Measurements from ENCODE around the gene TCF23. TPM values are rescaled to one million over a fixed set of nuclear protein-coding genes. Genes with fewer than 3 reads are reported as not detected.

TCF23 gene
- total RNA-seq, 1 donor from 2014 or later = 1.2 TPM

DNA sequence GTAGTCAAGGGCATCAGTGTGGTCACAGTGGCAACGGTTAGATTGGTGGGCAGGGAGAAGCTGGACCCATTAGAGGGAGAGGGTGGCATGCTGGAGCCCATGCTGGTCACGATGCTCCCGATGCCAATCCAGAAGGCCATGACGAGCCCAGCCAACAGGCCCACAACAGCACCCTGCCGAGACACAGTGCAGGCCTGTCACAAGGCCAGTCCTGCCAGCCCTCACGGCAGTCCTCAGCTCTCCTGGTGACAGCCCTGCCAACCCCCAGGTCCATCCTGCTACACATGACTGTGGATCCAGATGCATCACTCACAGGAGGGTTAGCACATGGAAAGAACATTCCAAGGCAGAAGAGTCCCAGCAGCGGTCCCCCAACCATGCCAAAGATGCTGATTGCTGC, 52.9 kb downstream of the TCF23 start:
- Histone ChIP-seq H3K27ac (no peak overlapping the region), H3K4me3 (no peak overlapping the region), H3K36me3 (peaks cover 64% of the 10 kb centered on the region), H3K27me3 (ENCODE audit: low read depth) (no peaks in the 10 kb centered on the region), H3K4me1 (no peaks in the 10 kb centered on the region), H3K9me3 (no peaks in the 10 kb centered on the region)
- DNase-seq (no peak), ATAC-seq (no peak)
- intact Hi-C loops (cut with DNase I) = no loop called here
- TF ChIP-seq CTCF (IDR thresholded peaks at IDR 0.05) = no peak

DNA sequence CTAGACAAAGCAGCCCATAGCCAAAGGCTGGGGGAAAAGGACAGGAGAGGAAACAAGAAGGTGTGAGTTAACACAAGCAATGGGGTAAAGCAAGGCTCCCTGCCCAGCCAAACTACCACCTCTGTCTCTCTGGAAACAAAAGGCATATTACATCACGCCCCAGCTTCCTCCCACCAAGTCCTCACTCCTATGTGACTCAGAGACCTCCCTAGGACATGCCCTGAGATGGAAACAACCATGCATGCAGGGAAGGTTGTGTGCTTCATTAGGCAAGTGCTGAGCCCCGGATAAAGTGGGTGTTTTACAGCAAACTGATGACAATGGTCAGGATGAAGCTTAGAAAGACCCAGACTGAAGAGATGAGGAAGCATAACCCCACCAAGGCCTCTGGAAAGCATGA, 54.0 kb downstream of the TCF23 start:
- intact Hi-C loops (cut with DNase I) = no loop called here
- H3K27me3 ChIP-seq (ENCODE audit: low read depth) = no peaks in the 10 kb centered on the region
- TF ChIP-seq CTCF (IDR thresholded peaks at IDR 0.05) = no peak

DNA sequence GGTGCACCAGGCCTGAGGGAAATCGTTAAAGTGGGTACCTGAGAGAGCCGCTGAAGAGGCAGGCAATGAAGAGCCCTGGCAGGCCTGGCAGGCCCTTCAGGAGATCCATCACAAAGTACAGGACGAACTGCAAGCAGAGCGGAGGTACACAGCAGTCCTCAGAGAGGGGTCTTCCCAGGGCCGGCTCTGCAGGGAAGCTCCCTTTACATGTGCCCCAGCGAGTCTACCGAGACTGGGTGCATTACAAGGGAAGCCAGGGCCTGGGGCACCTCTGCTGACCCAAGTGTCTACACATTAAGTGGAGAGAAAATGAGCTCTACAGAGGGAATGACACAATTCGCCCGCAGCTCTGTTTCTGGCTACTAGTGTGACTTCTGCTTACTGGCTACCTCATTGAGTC, 54.9 kb downstream of the TCF23 start:
- no peaks in the 10 kb centered on the region for H3K4me1 ChIP-seq
- no peak overlapping the region for H3K4me3 ChIP-seq
- H3K27me3 ChIP-seq (ENCODE audit: low read depth) = no peaks in the 10 kb centered on the region
- H3K27ac ChIP-seq = no peak overlapping the region
- no peak for TF ChIP-seq CTCF (IDR thresholded peaks at IDR 0.05)
- intact Hi-C loops (cut with DNase I) = no loop called here
- DNase-seq (no peak), ATAC-seq (no peak)
- no peaks in the 10 kb centered on the region for H3K9me3 ChIP-seq
- peaks cover 85% of the 10 kb centered on the region for H3K36me3 ChIP-seq

More for the DNA sequence above, 54.0 kb downstream of the TCF23 start:
- ATAC-seq = no peak
- H3K4me1 ChIP-seq = no peaks in the 10 kb centered on the region
- peaks cover 76% of the 10 kb centered on the region for H3K36me3 ChIP-seq
- no peak for DNase-seq
- no peak overlapping the region for H3K4me3 ChIP-seq
- H3K27ac ChIP-seq = no peak overlapping the region
- H3K9me3 ChIP-seq = no peaks in the 10 kb centered on the region

DNA sequence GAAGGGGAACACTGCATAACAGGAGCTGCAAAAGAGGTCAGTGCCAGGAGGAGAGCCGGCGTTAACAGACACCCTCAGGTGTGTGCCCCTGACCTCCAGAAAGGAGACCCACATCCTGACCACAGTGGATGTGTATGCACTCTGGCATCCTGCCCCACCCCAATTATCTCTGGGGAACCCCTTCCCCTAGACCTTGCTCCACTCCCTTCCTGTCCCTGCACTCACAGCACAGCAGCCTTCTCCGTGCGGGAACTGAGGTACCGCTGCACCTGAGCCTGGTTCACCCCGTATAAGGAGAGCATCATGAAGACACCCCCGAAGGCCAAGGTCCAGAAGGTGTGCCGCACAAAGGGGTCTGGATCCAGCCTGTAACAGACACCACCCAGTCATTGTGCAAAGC, 55.8 kb downstream of the TCF23 start:
- DNase-seq = no peak
- Histone ChIP-seq H3K9me3 (no peaks in the 10 kb centered on the region), H3K36me3 (peaks cover 92% of the 10 kb centered on the region), H3K4me3 (no peak overlapping the region), H3K27ac (no peak overlapping the region), H3K27me3 (ENCODE audit: low read depth) (no peaks in the 10 kb centered on the region), H3K4me1 (no peaks in the 10 kb centered on the region)
- intact Hi-C loops (cut with DNase I) = no loop called here
- no peak for TF ChIP-seq CTCF (IDR thresholded peaks at IDR 0.05)
- no peak for ATAC-seq

DNA sequence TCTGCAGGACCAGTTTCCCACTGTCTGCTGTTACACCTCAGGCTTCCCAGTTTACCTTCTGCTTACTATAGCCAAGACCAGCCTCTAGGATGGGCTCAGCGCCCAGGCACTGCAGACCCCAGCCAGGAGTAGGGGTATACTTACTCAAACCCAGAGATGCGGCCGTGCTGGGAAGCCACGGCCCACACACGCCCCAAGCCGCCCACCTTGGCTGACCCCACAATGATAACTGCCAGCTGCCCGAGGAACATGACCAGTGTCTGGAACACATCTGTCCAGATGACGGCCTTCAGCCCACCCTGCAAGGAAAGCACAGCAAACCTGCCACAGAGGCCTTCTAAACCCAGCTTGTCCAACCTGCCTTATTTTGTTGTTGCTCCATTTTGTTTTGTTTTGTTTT, 56.4 kb downstream of the TCF23 start:
- Histone ChIP-seq H3K9me3 (no peaks in the 10 kb centered on the region), H3K27me3 (ENCODE audit: low read depth) (no peaks in the 10 kb centered on the region), H3K4me1 (no peaks in the 10 kb centered on the region), H3K36me3 (peaks cover 93% of the 10 kb centered on the region), H3K27ac (no peak overlapping the region), H3K4me3 (no peak overlapping the region)
- no peak for DNase-seq
- no peak for TF ChIP-seq CTCF (IDR thresholded peaks at IDR 0.05)
- no peak for ATAC-seq
- intact Hi-C loops (cut with DNase I) = no loop called here

GRCh38 chr2:27206346-27206745, 57.5 kb downstream of the TCF23 start:
- DNase-seq = no peak
- intact Hi-C loops (cut with DNase I) = no loop called here
- no peak for TF ChIP-seq CTCF (IDR thresholded peaks at IDR 0.05)
- Histone ChIP-seq H3K9me3 (no peaks in the 10 kb centered on the region), H3K4me3 (no peak overlapping the region), H3K36me3 (peaks cover 87% of the 10 kb centered on the region), H3K27ac (no peak overlapping the region), H3K27me3 (ENCODE audit: low read depth) (no peaks in the 10 kb centered on the region), H3K4me1 (peaks cover 5% of the 10 kb centered on the region)
- ATAC-seq = no peak

All from lower lobe of right lung (tissue), 2 donors.